Mucosa of gallbladder (tissue), 1 donor: Measurements from ENCODE around the gene SH3RF3. TPM values are rescaled to one million over a fixed set of nuclear protein-coding genes. Genes with fewer than 3 reads are reported as not detected.

Experiments used
- DNase-seq: peaks from one replicate; pipeline ENCODE4 v3.0.0-alpha.2; 2020; ENCODE audit warnings: low spot score
- total RNA-seq: library from RNA; stranded (reverse); gene quantifications from one replicate; pipeline ENCODE4 v1.2.1, GENCODE V29; 2021
- donor health status: DM: no; HTN: no; CAD: no.

The SH3RF3 gene
- total RNA-seq, 1 donor from 2014 or later = 11.5 TPM

DNA sequence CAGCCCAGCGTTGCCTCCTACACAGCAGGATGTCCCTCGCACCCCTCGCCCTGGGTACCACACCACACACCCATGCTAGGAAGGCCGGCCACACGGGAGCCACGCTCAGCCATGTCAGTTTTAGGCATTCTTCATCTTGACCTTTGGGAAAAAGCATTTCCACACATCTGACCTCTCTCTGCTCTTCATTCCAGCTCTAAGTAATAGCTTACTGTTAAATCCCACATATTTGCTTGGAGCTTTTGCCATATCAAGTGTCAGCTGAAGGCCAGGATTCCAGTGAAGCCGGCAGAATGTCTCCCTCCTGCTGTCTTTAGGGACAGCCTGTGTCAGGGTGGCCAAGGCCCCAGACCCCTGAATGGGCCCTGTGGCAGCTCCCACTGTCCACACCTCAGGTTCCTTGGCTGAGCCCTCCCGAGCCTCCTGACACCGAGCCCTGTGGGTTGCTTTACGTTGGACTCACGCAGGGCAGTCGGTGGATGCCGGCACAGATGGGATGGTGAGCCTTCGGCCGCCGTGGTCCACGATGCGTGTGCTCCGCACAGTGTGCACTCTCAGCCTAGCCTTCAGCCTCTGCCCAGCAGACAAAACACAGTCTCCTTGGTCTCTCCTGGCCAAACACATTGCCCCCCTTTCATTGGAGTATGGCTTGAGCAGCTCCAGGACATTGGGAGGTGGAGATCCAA is 282.8 kb downstream of the SH3RF3 start:
- DNase-seq = no peak

DNA sequence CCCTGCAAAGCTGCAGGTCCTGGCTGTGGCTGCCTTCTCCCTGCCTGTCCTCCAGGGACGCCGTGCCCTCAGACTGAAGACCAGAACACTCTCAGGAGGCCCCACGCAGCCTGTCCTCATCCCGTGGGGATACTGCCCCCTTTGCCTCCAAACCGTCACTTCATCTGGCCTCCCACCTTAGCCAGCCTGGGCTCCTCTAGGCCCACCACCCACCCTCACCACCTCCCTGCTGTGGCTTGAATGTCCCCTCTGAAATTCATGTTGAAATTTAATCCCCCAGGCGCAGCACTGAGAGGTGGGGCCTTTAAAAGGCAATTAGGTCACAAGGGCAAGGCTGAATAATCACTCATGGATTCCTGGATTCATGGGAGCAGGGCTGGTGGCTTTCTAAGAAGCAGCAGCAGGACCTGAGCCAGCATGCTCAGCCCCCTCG is 286.6 kb downstream of the SH3RF3 start:
- no peak for DNase-seq

DNA sequence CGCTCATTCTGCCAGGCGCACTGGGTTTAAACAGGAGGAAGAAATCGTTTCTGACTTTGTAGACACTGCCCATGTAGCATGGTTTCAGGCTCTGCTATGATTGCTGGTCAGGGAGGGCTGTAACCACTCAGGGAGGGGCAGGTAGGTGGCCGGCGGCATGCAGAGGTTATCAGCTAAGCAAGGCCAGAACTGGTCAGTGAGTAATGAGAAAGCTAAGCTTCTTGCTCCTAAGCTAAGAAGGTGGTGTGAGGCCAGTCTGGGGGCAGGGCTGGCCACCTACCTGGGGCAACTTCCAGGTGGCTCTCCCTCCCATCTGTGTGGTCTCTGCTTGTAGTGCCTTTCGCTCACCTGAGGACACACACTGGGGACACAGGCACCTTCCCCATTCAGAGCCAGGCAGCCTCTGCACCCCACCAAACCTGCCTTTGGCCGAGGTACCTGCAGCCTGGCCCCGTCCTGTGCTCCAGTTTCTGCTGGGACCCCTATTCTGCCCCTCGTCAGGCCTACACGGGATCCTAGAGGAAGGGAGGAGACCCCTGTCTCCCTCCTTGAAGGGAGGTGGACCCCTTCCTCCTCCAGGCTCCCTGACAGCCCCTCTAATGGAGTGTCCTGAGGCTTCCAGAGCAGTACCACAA is 288.8 kb downstream of the SH3RF3 start:
- DNase-seq = no peak

DNA sequence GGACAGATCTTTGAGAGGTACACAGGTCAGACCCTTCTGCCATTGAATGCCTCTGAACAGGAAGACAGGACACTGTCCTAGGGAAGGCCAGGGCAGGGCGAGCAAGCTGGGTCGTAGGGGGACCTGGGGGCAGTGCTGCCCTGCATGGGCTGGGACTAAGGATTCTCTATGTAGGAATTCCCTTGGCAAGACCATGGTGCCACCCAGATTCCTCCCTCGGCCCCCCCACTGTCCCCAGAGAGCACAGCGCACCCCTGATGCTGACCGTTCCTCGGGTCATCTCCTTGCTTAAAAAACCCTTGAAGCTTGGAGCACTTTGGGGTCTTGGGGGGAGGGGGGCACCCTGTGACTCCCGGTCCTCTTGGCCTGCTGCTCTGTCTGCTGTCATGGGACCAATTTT is 289.7 kb downstream of the SH3RF3 start:
- no peak for DNase-seq

GRCh38 chr2:109419171-109419756 is 290.3 kb downstream of the SH3RF3 start:
- DNase-seq = no peak

DNA sequence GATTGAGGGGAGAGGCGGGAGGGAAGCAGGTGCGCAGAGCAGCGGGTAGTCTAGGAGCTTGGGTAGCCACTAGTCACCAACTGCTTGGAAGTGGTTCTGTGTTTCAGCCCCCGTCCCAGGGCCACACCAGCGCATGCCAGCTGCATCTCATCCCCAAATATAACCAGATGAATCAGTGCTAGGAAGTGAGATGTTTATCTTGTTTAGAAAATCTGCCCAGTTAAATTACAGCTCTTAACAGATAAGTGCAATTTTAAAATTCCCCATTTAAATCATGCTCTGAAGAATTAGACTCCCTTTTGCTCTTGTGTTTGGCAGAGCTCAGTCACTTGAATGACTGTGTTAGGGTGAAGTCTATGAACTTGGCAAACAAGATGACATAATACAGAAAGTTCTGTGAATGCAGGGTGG is 291.0 kb downstream of the SH3RF3 start:
- DNase-seq = no peak

- DNase-seq = no peak
Observed at GRCh38 chr2:109421101-109421500, 292.1 kb downstream of the SH3RF3 start.

GRCh38 chr2:109421642-109422041 is 292.6 kb downstream of the SH3RF3 start:
- no peak for DNase-seq

GRCh38 chr2:109422071-109422757 is 293.2 kb downstream of the SH3RF3 start:
- no peak for DNase-seq

DNA sequence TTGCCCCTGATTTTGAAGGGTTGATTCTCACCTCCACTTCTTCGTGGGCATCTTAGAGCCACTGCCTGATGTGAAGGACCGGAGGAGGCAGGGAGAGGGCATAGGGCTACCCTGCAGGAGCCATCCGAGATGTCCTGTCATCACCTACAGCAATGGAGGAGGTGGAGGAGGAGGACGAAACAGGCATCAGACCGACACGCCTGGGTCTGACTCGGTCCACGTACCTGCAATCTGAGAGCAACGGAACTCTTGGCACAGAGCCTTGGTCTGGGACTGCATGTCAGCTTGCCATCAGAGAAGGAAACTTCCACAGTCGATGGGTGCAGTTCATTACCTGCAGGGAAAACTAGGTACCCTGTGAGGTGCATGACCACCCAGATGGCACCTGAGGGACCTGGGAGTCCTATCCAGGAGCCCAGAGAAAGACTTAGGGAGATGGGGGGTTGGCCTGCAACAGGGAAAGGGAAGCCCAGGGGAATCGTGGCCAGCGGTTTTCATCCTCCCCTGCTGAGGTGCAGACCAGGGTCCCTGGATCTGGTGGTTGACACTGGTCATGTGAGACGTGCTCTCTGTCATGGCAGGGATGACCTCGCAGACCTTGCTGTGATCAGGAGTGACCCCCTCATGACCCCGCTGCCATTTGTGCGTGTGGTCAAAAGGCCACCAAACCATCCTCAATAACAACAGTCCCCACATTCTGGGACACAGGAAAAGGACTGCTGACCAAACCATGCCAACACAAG is 293.9 kb downstream of the SH3RF3 start:
- no peak for DNase-seq

DNA sequence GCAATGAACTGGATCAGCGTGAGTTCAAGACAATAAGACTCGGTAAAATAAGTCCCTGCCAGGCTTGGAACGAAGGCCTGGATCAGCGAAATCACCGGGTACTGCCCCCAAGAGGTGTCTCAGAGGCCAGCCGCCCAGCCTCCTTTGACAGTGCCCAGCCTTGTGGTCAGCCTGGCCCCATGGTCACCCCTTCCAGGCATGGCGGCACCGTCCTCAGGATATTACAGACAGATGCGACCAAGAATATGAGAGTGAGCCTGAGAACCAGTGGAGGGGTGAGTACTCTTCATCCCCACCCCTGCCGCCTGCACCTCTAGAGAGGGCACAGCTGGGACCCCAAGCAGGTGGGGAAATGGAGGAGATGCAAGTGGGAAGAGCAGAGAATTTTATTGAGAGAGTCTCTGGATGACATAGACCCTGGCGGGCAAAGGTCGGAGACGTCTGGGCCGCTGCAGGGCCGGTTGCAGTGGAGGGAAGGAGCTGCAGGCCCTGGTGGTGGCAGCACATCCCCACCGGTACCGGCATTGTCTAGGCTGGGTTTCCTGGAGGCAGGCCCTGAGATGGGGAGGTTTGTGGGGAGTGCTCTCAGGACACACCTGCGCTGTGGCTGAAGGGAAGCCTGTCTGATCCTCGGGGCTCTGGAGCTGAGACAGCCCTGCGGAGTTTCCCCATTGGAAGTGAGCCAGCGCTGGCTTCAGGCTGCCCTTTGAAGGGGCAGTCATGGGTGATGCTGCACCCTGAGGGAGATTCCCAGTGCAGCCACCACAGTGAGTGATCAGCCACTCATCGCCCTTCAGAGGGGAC is 294.8 kb downstream of the SH3RF3 start:
- no peak for DNase-seq

DNA sequence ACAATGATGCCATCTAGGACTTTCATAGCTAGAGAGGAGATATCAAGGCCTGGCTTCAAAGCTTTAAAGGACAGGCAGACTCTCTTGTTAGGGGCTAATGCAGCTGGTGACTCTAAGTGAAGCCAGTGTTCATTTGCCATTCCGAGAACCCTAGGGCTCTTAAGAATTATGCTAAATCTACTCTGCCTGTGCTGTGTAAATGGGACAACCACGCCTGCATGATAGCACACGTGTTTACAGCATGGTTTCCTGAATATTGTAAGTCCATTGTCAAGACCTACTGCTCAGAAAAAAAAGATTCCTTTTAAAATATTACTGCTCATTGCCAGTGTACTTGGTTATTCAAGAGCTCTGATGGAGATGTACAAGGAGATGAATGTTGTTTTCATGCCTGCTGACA is 296.4 kb downstream of the SH3RF3 start:
- no peak for DNase-seq

- DNase-seq = no peak
Observed at GRCh38 chr2:109427661-109428091, 298.7 kb downstream of the SH3RF3 start.

- DNase-seq = no peak
Observed at GRCh38 chr2:109428281-109428680, 299.3 kb downstream of the SH3RF3 start.

- no peak for DNase-seq
Observed at GRCh38 chr2:109428841-109429566, 300.0 kb downstream of the SH3RF3 start.

DNA sequence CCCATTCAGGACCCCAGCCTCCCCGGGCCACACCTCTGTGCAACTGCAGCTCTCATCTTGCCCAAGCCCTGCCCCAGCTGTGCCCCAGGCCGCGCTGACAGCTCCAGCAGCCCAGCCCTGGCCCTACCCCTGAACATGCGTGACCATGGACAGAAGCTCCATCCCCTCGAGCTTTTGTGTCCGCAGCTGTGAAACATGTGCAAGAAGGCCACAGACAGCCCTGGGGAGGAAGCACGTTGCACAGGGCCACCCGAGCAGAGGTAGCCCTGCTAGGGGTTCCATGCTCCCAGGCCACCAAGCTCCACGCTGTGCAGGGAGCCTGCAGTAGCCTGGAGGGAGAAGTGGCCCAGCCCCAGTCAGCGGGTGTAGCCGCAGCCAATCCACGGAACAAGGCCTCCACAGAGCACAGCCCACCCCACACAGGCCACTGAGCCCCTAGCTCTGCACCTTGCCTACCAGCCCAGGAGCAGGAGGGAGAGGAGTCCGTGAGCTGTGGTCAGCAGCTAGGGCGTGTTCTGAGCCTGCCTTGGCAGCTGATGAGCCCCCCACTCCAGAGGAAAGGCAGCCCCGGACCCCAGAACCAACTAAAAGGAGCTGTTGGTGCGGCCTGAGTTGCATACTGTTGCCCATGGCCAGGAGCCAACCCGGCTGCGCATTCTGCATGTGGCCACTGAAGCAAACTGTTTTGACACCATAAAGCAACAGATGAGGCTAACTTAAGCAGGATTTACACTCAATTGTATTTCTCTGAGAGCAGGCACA is 300.7 kb downstream of the SH3RF3 start:
- no peak for DNase-seq

DNA sequence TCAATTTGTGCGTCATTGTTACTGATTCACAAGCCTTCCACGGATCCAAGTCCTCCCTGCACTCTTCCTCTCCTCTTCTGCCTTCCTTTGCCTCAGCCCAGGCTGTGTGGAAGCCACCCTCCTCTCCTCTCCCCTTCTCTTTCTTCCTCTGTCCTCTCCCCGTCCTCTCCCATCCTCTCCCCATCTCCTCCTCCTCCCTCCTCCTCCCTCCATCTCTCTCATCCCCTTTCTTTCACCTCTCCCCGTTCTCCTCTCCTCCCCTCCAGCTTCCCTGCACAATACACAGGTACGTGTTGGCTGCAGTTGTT is 301.3 kb downstream of the SH3RF3 start:
- no peak for DNase-seq

DNA sequence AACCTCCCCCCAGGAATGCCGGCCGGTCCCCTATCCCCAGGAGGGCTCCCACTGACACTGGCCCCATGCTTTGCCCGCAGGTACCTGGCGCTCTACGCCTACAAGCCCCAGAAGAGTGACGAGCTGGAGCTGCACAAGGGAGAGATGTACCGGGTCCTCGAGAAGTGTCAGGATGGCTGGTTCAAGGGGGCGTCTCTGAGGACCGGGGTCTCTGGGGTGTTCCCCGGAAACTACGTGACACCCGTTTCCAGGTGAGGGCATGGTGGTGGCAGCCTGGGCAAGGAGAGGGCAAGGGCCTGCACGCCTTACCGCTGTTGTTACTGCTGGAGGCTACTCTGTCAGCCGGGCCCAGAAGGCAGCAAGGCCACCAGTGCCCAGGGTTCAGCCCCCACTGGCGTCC is 303.4 kb downstream of the SH3RF3 start:
- no peak for DNase-seq

DNA sequence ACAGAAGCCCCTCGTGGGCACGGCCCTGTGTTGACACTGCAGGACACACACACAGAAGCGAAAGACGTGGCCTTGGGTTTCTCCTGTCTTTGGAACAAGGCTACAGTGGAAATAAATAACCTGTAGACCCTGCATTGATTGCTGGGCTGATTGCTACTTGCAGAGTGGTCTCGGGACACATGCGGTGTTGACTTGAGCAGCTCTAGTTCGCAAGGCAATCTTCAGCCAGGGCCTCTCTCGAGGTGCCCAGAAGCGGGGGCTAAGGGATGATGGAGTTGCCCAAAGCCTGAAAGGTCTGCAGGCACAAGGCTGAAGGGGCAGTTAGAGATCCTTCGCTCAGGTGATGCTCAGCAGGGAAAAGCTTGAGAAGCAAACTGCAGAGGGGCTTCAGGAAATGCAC is 304.5 kb downstream of the SH3RF3 start:
- DNase-seq = no peak

GRCh38 chr2:109433926-109434325 is 304.9 kb downstream of the SH3RF3 start:
- DNase-seq = no peak
